CD1c-positive myeloid dendritic cell (primary cell): ENCODE data around the gene HCFC1.

Experiments used
- DNase-seq: peaks from one replicate; pipeline ENCODE4 v3.0.0-alpha.2; 2016; ENCODE audit errors: extremely low spot score

The HCFC1 gene

DNA sequence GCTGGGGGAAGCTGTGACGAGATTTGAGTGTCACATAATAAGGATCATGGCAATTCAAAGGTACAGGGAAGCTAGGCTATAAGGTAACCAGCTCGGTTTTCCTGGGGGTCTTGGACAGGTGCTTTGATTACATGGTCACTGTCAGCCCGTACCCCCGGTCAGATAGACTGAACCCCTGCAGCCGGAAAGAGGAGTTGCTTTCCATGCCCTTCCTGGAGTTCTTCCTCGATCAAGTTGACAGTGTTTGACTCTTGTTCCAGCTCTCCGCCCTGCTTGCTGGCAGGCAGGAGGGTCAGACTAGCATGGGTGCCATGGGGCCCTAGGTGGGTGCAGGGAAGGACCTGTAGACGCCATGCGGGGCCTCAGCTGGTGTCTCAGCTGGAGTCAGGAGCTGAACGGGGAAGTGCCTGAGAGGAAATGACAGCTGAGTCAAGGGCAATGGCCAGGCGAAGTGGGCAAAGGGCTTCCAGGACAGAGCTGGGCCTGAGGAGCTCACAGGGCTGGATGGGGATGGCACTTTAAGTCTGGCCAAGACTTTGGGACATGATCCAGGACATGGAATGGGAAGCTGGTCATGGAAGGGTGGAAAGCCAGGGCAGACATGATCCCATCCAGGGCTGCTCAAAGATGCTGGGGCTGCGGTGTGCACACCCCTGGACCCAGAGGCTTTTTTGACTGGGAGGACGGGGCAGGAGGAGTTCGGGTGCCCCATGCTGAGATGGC is 2.5 kb upstream of the HCFC1 start:
- peak; percentile 48 for DNase-seq

DNA sequence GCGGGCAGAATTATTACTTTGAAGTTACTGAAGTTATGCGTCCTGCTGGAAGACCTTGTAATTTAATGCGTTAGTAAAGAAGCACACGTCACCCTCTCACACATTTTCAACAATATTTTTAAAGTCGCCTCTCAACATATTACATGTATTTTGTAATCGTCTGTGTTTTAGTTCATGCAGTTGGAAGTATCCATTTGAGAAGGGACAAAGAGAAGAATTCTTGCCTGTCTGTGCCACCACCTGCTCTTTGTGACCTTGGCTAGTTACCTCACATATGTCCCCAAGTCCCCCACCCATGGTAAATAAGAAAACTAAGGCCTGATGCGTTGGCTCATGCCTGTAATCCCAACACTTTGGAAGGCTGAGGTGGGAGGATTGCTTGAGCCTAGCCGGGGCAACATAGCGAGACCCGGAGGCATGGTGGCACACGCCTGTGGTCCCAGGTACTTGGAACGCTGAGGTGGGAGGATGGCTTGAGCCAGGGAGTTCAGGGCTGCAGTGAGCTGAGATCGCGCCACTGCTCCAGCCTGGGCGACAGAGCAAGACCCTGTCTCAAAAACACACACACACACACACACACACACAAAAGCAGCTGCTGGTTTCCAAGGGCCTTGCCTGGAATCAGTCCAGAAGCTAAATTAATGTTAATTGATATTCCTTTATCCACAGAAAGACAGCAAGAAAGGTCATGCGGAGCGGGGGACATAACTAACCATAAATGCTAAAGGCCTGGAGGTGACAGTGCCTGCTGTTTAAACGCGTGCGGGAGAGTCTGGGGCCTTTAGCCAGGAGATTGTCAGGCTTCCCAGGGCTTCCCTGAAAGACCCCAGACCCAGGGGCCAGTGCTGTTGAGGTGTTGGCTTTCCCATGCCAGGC is 1.7 kb upstream of the HCFC1 start:
- DNase-seq = no peak

DNA sequence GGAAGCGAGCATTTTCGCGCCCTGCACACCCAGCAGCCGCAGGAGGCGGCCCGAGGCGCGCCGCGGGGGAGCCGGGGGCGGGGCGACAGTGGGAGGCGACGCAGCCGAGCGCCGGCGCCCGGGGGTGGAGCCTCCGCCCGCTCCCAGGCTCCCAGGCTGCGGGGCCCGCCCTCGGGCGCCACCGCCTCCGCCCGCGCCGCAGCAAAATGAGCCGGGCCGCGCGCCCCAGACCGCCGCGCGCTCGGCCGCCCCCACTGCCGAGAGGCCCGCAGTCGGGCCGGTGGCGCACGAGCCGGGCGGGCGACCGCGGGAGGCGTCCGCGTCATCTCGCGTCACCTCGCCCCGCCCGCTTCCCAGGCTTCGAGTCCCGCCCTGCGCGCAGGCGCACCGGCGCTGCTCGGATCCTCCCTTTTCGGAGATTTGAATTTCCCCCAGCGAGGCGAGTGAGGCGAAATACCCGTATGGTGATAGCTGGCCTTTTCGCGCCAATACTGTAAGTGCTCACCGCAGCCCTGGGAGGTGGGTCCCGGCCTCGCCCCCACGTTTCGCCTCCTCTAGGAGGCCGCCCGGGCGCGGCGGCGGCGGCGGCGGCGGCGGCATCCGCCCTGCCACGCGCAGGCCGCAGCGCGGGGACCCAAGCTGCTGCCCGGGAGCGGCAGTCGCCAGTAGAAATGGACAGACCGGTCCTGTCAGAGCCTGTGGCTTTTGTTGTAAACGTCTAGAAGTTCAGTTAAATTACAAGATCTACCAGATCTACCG is 929 bp upstream of the HCFC1 start, which contains the start of gene TMEM187:
TMEM187 (plus strand) TSS at position 387 of the 759 bp plus-strand sequence. CDS start 9,309 bp downstream, outside the sequence.
- peak; percentile 92 for DNase-seq

DNA sequence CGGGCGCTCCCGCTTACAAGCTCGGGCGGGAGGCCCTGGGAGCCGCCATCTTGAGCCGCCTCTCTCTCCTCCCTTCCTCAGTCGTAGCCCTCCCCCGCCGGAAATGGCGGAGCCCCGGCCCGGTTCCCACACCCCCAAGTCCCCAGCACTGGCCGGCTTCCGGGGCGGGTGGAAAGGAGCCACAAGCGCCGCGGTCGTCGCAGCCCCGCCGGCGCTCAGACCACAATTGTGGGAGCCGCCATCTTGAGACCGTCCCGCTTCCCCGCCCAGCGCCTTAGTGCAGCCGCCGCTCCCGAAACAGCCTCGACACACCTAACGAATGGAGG is 531 bp downstream of the HCFC1 start:
- DNase-seq = peak; percentile 90

DNA sequence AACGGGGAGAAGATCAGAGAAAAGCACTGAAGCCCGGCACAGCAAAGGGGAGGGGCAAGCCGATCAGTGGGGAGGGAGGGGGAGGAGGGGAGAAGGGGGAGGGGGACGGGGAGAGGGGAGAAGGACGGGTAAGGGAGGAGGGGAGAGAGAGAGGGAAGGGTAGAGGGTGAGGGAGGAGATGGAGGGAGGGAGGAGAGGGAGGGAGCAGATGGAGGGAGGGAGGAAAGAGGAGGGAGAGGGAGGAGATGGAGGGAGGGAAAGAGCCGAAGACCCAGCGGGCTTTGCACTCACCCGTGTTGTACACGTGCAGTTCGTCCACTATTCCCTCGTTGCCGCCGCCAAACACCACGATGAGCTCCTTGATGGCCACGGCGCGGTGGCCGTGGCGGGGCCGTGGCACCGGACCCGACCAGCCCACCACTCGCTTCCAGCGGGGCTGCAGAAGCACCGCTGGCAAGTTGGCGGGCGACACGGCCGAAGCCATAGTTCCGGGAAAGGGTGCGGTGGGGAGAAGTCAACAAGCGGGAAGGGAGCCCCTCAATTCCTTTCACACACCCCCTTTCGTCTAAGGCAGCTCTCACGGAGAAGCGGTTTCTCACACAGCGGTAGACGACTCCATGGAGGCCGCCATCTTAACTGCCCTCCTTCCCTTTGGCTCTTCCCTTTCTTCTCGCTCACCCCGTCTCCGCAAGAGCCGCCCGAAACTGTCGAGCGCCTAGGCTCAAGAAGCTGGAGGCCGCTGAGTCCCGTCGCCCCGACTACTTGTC is 1.1 kb downstream of the HCFC1 start:
- DNase-seq = no peak

DNA sequence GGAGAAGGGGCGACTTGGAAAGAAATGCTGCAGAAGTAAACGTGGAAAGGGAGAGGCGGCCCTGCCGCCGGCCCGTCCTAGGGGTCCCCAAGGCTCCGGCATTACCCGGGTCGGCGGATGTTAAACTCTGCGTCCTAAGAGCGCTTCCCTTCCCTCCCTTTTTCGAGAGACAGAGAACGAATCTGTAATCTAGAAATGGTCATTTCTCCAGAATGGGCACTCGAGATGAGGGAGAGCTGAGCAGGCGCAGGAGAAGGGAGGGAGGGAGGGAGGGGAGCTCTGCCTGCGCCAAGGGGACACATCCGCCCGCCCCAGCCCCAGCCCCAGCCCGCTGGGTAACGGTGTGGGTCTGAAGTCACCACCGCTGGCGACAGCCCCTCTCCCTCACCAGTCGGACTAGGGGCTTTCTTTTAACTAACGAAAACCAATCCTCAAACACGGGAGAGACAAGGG is 1.7 kb downstream of the HCFC1 start:
- no peak for DNase-seq

DNA sequence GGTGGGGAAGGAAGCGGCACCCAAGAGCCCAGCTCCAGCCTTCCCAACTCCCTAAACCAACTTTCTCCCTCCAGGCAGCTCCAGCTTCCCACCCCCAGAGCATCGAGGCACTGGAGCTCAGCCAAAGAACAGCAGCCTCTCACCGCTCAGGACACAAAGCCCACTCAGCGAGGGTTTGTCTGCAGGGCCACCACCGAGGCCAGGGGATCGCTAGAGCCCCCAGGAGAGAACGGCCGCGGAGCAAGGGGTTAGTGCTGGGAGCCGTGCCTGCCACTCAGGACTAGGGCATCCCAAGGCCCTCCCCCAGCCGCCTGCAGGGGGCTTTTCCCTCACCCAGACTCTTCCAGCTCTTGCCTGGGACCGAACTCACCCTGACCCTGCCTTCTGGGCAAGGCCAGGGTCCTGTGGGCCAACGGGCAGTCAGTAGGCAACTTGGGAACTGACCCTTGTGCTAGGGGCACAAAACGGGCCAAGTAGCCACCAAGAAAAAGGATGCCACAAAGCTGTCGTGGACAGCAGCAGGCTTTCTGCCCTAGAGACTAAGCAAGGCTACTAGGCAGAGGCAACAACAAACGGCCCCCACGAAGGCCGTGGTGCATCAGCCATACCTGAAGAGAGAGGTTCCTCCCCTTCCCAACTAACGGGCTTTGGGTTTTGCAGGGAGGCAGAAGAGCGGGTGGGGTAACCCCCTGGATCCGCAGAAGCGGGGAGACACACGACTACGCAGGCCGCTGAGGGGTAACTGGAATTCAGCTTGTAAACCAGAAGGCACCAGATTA is 2.3 kb downstream of the HCFC1 start:
- no peak for DNase-seq

DNA sequence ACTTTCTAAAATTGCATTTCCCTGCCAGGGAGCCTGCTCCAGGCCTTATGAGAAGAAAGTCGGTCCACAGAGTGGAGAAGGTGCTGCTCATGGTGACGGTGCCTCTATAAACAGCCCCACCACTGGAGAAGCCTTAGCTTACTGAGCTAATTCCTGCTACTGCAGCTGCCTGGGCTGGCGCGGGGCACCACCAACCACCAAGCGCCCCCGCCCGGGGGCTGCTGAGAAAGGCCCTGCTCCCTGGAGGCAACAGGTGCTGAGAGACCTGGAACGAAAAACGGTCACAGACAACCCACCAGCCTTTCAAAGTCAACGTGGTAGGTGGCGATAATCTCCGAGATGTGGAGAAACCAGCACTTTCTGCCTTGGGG is 2.9 kb downstream of the HCFC1 start:
- no peak for DNase-seq

DNA sequence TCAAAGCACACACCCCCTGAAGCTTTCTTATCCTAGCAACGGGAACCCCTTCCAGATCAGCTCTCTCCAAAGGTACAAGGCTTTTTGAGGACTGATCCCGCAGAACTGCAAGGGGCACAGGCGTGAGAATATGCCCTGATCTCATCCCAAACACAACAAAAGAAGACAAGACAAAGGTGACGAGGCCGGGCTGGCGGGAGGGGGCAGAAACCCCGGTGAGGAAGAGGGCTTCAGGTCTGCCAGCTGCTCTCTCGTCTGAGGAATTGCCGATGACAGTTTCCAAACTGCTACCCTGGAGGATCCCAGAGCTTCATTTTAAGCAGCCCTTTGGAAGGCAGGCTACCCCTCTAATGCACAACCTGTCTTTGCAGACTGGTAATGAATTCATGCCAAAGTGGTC is 3.4 kb downstream of the HCFC1 start:
- DNase-seq = no peak

DNA sequence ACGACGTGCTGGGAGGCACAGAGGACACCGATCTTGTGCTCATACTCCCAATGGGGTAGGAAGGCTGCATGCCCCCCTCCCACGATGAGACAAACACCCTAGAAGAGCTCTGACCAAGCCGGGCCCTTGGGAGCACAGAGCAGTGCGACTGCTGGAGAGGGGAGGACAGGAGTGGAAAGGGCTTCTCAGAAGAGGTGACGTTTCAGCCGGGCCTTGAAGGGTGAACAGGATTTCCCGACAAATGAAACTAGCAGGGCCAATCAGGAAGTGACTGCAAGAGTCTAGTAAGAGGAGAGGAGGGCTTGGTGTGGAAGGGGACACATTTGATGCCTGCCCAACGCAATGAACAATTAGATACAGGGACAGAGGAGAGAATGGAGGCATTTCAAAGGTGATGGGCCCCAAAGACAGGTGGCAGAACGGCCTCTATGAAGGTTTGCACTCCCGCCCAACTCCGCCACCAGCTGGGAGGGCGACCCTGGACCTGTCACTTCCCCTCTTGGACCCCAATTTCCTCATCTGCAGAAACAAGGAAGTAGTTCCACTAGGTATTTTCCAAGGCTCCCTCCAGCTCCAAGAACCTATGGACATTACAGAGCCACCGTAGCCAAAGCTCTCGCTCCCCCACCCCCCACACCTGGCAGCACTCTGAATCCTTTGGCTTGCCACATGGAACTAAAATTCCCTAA is 3.9 kb downstream of the HCFC1 start:
- DNase-seq = peak; percentile 42

DNA sequence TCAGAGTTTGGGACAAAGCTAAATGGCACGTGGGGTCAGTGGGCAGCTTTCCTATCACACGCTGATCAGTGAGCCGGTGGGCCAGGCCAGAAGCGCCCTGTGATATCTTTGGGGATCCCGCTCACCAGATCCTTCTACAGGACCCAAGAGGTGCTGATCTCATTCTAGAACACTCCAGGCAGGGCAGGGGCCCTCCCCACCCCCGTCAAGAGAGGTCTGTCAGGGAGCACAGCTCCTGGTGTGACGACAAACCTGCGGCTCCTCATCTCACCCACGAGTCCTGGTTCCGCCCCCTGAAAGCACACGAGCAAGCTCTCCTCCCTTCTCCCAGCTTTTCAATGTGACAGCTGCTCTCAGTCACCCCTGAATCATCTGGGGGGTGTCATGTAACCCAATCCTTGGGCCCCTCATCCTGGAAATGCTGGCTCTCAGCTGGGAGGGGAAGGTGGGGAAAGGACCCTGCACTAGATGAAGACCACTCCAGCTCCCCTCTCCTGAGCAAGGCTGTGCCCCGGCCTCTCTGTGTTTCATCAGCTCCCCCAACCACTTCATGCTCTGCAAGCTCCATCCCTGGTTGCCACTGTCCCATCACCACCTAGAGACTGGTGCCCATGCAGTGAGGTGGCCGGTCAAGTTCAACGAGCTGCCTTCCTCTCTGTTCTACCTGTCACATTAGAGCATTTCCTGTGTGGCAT is 4.6 kb downstream of the HCFC1 start:
- DNase-seq = no peak

DNA sequence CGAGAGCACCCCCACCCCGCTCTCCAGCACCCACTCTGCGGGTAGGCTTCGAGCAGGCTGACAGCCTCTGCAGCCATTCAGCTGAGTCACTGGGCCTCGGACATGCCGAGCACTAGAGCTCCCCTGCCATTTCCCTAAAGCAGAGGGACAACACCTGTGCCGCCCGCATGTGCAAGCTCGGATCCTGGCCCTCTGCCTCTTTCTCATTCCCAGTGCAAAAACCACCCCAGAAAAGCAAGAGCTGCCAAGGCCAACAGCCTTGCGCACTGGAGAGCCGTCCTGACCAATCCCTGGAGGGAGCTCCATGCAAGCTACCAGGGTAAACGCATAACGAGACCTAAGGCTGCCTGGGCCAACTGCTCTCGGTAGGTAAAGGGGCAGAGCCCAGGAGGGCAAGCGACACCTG is 5.3 kb downstream of the HCFC1 start:
- no peak for DNase-seq

DNA sequence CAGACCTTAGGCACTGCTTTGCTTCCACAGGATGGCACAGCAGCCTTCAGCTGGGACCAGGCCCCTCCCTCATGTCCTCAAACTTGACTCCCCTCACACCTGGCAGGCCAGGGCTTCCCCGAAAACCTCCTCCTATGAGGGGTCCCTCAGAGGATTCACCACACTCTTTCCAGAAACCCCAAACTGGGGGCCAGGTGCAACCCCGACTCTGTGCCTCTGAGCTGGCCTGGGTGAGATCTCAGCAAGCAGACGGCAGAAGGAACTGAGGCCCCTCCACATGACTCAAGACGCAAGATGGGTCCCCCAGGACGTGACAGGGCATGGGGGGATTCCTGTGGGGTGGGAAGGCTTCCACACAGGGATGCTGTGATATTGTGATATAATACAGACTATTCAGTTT is 6.2 kb downstream of the HCFC1 start:
- no peak for DNase-seq

DNA sequence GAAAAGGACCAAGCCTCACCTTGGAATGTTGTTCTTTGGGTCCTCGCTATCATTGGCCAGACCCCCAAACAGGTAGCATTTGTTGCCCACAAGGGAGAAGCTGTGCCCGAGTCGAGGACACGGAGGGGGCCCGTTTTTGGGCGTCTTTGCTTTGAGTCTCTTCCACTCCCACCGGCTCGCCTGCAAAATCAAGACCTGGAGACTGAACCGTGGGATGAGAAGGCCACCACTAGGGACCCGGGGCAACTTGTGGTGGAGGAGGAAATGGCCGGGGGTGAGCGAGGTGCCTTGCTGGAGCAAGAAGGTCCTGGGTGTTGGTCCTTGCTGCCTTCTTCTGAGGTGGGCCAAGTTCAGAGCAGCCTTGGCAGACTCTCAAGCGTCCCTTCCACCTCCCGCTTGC is 7.5 kb downstream of the HCFC1 start:
- DNase-seq = no peak

DNA sequence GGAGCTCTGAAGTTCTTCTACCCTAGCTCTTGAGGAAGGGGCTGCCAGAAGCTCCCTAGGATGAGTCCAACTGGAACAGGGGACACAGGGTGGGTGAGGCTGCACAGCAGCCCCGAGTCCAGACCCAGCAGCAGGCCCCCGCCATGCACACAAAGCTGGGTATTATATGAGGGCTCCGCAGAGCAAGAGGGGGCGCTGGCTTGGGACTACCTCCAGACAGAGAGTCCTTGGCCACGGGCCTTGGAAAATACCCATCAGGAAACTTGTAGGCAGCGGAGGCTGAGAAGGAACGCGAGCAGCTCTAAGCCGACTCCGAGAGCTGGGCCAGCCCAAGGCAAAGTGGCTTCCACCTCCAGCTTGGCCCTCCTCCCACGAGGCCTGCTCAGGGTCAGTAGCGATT is 8.1 kb downstream of the HCFC1 start:
- DNase-seq = no peak

DNA sequence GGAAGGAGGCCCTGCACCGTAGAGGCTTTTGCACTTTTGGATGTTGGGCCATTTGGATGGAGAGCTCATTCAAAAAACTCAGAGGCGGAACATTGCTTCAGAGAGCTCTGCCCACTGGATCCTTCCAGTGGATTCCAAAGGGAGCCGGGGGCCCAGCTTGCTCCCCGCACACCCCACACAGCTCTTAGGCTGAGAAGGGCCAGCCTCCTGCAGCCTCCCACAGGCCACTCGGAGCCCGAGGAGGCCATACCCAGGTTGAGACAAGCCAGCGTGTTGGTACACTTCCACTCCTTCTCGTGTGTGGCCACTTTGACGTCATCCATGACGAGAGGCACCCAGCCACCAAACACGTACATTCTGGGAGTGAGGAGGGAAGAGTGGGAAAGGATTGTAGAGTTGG is 10.3 kb downstream of the HCFC1 start:
- DNase-seq = no peak

DNA sequence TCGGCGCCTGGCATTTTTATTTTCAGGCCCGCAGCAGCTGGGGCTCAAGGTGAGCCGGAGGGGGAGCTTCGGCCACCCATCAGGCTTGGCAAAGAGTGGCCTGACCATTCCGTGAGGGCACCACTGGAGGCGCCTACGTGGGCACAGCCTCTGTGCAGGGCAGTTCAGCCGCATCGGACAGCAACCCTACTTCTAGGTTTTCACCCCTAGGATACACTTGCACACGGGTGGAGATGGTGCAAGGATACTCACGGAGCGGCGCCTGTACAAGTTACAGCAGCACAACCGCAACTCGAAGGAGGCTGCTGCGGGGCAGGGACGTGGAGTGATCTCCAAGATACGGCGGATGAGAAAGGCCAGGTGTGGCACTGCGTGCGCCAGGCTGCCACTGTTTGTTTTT is 10.8 kb downstream of the HCFC1 start:
- no peak for DNase-seq

DNA sequence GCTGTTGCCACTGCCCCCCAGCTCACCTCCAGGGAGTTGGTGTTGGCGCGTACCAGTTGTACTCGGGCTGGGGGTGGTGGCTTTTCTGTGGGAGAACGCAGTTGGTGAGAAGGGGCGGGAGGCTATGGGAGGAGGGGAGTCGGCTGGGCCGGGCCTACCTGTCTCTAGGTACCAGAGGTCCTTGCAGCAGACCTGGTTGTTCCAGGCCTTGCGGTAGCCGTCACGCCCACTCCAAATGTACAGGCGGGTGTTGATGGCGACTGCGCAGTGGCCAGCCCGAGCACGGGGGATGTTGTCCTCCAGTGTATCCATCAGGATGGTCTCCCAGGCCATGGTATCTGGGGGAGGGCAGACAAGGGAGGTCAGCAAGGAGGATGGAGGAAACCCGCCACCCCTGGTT is 11.5 kb downstream of the HCFC1 start:
- DNase-seq = no peak

DNA sequence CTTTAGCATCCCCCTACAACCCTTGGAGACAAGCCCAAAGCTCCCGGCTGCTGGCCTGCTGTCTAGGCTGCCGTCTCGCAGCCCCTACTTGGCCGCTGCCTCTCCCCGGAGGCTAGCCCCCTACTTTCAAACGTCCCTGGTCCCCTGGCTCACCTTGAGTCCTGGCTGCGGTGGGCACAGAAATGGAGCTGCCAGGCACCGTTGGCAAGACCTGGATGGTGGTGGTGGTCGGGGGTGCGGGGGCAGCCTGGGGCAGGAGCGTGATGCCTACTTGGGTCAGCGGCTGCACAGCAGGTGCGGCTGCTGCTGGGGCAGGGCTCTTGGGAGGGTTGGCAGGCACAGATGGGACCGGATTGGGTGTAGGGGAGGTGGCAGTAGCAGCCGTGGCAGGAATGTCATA is 12.0 kb downstream of the HCFC1 start:
- no peak for DNase-seq

DNA sequence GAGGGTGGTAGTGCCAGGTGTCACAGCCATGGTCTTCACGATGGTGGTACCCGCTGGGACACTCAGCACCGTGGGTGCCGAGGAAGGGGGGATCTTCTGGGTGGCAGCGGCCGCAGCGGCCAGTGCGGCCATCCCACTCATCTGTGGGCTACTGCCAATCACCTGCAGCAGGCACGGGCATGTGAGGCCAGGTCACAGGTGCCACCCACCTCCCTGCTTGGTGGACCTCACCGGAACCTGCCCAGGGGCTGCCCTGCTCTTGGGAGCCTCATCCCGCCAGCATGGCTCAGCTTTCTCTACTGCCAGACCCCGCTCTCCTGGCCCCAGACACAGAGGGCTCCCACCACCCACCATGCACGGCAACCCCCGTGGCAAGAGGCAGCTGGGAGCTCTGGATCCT is 13.0 kb downstream of the HCFC1 start:
- DNase-seq = no peak
